NCI-H82 (cell line): ENCODE data around the gene SEL1L3.

ENCODE experiments used
- DNase-seq: peaks from one replicate; lab custom pipeline; 2025; lab: John Stamatoyannopoulos, UW

The SEL1L3 gene

DNA sequence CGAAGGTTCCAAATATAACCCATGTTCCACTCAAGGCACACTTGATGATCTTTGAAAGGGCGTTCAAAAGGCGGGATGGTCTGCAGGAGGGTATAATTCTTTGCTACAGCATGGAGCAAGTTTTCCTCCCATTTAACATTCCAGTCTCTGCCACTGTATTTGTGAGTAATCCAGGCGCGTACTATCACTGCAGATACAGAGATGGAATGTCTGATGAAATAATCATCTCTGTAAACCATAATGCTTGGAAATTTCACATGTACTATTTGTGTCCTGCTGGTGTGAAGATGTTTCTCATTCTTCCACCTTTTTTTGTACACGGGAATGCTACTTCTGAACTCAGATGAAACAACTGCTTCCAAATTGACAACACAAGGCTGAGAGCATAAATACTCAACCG is 15.5 kb downstream of the SEL1L3 start:
- DNase-seq, result no peak

DNA sequence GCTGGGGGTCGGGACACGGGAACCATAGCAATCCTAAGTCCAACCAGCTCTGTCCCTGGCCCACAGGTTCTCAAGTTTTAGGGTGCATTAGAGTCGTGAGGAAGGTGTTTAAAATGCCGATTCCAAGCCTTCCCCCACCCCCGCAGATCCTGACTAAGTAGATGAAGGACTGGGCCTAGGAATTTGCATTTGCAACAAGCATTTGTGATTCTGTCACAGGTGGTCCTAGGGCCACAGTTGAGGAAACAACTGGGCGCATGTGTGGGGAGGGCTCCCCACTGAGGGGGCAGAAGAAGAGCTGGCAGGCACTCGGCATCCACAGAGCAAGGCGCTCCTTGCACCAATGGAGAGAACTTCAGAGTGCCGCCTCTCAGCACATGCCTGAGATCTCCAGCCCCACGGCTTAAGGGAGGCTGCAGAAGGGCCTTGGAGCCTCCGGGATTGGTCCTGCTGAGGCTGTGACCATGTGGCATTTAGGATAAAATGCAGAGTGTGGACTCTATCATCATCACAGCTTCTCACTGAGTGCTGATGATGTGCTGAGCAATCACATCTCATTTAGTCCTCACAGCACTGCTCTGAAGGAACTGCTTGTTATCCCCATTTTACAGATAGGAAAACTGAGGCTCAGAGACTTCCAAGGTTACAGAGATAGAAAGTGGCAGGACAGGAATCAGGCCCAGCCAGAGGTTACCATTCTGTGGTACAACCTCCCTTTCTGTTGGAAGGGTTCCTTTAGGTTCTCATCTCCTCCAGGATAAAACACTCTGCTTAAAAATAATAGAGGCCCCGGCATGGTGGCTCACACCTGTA is 16.7 kb downstream of the SEL1L3 start:
- DNase-seq, result no peak

DNA sequence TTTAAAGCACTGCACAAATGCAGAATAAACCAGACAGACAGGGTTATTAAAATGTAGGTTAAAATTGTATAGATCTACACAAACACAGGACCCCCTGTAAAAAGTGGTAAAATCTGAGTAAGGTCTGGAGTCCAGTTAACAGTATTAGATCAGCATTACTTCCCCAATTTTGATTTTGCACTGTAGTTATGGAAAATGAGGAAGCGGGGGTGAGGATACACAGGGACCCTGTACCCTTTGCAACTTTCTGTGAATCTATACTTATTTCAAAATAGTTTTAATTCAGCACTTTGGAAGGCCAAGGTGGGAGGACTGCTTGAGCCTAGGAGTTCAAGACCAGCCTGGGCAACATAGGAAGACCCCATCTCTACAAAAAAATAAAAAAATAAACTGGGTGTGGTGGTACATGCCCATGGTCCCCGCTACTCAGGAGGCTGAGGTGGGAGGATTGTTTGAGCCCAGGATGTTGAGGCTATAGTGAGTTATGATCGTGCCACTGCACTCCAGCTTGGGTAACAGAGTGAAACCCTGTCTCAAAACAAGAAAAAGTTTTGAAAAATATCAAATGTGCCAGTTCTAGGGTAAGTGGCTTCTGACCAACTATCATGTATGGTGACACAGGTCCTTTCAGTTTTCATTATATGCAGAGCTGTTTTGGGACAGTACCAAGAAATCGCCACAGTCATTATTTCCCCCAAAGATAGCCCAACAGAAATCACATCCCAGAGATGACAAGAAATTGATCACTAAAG is 17.7 kb downstream of the SEL1L3 start:
- DNase-seq, result no peak

DNA sequence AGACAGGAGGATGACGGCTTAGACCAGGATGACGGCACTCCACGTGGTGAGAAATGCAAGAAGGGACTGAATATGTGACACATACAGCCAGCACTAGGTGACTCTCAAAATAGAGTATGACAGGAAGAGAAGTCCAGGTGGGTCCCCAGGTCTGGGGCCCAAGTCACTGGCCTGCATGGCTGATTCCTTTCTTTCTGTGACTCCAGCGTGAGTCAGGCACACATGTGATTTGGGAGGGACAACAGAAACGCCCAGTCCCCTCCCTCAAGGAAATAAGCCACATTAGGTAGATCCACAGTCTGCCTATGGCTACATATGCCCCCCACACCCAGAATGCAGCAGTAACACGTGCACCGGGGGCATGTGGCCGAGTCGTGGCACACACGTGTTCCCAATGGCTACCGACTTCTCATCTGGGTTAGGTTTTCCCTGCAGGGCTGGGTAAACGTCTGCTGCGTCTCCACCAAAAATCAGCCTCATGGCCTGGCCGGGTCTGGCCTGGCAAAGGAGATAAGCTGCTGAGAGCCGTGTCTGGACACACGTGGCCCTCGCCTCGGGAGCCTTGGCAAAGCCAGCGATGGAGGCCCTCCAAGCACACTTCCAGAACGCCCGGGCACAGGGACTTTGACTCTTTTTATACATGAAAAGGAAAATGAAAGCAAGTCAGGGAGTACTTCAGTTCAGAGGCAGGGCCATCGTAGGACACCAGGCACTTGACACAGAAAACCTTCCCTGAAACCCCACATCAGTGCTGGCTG is 19.3 kb downstream of the SEL1L3 start:
- DNase-seq, result no peak

DNA sequence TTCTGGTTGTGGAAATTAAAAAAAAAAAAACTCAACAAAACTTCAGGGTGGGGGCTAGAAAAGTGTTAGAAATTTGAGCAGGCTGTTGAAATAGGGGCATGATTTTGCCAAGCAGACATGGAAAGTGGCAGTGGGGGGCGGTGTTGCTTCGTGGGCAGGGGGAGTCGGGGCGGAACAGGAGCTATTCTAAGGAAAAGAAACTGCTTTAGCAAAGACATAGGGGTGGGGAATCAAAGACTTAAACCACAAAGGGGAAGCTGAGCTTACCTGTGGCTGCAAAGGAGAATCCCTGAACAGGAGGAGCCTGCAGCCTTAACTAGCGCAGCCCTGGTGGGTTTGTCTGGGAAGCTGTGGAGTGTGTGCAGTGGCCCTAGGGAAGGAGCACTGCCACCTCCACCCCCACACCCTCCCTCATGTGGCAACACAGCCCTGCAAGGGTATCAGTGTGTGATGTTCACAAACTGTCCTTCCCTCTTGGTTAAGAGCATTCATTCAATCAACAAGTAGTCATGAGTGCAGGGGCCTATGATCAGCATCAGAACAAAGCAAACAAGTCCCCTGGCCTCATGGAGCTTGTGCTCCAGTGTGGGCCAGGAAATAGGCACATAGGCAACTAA is 20.5 kb downstream of the SEL1L3 start:
- DNase-seq, result no peak

DNA sequence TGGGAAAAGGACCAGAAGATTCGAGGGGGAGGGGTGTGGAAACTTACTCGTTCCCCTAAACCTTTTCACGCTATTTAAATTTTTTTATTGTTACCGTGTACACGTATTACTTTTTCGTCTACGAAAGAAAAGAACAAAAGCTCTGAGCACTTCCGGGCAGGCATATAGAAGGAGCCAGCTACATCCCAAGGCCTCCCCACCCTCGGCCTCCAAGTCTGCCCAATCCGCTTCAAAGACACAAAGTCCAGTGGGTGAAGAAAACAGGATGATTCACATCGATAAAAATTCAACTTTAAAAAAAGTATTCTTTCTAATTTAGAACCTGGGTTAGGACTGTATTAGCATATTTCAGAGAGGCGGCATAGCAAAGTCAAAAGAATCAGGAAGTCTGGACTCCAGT is 23.1 kb downstream of the SEL1L3 start:
- no peak for DNase-seq

DNA sequence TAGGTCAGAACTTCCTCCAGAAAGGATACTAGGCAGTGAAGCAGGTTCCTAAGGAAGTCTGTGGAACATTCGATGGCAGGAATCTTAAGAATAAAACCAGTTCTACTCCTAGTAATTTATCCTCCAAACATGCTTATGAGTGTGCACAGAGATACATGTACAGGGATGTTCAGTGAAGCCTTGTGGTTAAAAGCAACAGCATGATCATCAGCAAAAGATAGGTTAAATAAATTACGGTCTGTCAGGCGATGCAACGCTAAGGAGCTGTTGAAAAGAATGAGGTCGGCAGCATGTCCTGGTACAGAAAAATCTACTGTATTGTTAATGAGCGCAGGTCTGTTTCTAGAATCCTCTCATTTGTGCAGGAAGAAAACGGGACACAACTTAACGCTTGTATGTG is 23.6 kb downstream of the SEL1L3 start:
- DNase-seq, result no peak

DNA sequence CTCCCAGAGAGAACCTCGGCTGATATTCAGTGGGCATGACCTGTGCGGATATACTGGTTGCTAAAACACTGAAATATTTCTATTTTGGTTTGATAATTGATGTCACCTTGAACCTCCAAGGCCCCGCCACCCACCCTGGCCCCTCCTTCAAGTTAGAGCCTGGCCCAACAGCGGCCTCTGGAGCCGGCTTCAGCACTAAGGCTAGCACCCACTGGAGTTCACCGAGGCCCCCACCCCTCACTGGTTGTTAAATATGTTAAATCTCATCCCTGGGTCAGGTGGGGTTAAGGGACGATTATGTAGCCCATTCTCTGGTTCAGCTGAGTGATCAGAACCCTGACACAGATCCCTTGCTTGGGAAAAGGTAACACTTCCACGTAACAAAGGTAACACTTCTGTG is 24.3 kb downstream of the SEL1L3 start:
- DNase-seq, result no peak

DNA sequence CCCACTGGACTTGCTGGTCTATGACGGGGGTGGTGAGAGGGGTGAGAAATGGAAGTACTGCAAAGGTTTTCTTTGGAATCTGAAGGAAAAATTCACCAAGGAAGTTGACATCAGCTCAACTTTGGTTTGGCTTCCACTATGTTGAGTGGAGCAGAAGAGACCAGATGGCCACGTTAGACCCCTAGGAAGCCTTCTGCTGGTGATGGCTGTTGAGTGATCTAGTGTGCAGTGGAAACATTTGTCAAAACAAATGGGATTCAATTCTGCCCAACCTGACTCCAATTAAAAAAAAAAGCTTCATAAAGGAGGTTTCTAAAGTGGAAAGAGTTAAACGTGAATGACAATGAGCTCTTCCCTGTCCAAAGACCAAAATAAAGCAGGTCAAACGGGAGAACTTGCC is 25.7 kb downstream of the SEL1L3 start:
- no peak for DNase-seq

DNA sequence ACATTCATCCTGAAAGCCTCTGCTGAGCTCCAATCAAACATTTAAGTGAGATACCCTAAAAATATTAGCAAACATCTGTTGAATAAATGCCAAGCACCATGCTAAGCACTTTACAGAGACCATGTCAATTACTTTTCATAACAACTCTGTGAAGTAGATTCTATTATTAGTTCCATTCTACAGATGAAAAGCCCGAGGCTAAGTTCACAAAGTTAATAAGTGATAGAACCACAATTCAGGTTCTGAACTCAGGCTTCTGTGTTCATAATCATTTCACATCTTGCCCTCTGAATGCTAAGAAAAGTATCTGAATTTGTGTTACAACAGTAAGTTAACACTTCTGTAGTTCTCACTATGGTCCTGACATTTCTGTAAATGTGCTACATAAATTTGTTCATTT is 27.4 kb downstream of the SEL1L3 start:
- DNase-seq, result no peak

DNA sequence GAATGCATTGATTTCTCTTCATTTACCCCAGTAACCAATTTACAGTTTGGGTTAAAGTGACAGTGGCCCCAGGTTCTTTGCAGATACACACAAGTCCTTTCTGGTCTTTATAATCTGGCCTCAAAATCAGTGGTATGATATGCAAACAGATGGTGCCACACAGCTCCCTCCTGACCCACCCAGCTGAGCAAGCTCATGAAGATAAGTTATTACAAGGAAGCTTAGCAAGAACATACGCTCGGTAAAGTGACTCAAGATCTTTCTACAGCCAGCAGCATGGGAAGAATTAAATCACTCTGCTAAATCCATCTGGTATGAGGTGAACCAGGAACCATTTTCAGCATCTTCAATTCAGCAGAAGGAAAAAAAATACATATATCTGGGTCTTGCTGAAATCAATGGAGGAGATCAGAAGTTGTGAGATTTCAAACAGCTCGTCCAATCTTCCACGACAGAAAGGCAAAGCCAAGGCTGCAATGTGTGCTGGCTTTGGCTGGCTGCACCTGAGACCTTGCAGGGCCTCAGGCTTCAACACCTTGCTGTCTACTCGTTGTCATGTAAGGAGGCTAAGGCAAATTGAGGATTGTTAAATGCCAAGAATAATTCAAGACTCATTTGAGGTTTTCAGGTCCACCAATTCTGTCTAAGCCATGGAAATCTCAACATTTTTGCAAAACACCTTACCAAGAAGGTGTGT is 28.2 kb downstream of the SEL1L3 start:
- DNase-seq, result peak; percentile 74

DNA sequence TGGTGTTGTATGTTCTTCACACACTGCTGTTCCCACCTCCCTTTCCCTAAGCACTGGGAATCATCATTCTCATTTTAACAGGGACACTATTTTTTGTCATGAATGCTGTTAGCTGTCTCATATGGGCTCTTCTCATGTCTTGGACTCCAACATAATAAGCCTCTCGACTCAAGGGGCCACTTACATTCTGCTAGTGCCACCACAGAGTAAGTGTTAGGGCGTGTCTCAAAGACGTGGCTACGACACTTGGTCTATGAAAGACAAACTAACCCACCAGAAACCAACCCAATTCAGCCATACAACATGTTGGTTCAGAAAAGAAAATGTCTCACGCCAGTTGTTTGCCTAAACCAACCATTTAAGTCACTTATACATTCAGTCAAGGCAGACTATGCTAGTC is 32.2 kb downstream of the SEL1L3 start:
- no peak for DNase-seq

DNA sequence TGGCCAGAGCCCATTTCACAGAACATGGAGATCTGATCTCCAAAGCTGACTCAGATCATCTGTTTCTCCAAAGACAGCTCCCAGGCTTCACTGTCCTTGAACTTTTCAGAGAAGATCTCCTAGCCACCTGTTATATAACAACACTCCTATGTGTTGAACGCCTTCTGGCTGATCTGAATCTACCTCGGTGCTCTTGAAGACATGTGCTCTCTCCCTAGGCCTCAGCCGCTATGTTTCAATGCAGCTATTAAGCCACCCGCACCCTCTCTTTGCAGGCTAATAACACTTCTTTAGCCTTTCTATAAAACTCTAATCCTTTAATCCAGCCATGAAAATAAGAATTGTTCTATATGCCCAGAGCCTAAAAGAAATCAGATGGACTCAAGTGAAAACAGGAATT is 34.9 kb downstream of the SEL1L3 start:
- DNase-seq, result peak; percentile 90

DNA sequence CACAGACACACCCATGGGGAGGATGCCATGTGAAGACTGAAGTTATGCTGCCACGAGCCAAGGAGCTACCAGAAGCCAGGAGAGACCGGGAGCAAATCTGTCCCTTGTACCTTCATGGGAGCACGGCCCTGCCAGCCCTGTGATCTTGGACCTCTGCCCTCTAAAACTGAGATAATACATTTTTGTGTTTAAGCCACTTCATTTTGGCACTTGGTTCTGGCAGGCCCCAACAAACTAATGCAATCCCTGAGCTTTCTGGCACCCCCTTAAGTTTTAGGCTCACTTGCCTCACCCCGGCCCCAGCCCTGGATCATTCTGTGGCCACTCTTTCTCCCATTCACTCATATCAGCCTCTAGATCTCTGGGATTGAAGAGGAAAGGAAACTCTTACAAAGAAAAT is 35.4 kb downstream of the SEL1L3 start:
- no peak for DNase-seq

DNA sequence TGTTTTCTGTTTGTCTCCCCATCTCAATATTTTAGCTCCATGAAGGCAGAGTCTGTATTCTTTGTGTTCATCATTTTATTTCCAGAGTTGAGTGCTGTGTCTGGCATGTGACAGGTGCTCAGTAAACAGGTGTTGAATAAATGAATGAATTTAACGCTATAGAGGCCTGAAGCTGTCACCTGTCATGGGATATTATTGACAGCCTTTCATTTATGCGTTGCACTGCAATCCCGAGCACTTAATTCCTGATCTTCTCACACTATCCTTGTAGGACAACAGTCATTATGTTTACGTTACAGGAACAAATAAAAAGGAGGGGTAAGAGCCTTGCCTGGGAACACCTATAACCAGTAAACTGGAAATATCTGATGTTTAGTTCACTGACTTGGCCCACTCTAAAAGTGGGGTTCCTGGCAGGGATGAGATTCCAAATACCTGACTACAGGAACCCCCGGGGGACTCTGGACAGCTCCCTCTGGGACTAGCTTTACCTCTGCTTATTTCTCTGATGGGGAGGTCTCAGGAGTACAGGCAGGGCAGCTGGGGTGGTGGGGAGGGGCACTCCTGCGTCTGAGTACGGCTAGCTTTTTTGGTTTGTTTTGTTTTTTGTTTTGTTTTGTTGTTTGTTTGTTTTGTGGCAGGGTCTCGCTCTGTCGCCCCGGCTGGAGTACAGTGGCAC is 36.6 kb downstream of the SEL1L3 start:
- DNase-seq, result no peak

DNA sequence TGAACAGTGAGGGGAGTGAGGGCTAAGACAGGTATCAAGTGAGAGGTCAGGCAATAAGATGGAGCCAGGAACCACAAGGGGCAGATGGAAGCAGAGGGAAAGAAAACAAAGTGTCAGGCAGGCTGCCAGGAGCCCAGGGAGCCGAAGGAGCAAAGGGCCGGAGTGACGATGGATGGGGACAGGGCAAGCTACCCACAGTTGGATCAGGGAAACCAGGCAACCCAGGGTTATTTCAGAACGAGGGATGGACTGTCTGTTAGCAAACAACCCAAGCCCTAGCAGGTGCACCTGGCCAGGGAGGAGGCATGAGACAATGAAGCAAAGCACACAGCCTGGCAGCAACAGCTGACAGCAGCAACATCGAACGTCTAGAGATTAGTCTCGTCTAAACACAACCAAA is 39.2 kb downstream of the SEL1L3 start:
- no peak for DNase-seq

DNA sequence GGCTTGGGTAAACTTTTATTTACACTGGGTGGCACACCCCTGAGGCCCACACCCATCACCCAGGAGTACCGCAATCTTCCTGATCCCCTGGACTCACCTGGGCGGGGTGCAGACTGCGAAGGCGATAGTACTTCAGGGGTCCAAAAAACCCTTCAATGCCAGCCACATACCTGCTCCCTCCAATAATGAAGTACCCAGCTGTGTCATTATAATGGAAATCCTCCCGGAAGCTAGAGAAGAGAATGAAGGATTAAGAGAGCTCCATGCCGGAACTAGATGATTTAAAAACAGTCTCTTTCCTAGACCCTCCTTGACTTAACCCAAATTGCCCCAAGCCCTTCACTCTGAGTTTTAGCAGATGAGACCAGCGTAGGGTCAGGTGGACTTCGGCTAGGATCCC is 40.9 kb downstream of the SEL1L3 start:
- DNase-seq, result no peak

DNA sequence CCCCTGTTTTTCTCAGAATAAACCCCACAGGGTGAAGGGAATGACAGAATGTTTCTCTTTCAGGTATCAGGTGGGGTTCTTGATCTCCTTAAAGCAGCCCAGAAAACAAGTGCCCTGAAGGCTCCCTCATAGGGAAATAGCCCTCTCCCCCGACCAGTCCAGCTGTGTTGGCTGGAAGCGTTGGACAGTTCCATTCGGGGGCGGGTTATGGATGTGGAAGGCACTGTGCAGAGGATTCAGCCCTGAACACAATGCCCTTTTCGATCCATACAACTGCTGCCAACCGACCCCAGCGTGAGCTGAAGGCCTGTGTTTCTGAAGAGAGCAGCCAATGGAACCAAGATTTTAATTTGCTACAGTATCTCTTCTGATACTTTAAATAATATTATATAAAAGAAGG is 41.5 kb downstream of the SEL1L3 start:
- no peak for DNase-seq

DNA sequence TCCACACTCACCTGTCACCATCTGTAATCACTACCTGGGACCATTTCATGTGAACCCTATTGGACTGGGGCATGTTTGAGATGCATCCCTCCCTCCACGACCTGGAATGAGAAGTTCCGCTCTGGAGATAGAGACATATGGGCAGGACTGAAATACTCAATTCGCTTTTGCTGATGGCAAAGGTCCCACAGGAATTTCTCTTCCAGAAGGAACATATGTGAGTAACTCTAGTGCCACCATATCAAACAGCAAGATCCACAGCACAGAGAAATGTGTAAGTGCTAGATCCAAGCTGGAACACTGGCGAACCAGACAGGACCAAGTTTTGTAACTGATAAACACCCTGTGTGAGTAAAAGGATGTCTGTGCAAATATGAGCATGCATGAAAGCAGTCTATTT is 43.9 kb downstream of the SEL1L3 start:
- no peak for DNase-seq

DNA sequence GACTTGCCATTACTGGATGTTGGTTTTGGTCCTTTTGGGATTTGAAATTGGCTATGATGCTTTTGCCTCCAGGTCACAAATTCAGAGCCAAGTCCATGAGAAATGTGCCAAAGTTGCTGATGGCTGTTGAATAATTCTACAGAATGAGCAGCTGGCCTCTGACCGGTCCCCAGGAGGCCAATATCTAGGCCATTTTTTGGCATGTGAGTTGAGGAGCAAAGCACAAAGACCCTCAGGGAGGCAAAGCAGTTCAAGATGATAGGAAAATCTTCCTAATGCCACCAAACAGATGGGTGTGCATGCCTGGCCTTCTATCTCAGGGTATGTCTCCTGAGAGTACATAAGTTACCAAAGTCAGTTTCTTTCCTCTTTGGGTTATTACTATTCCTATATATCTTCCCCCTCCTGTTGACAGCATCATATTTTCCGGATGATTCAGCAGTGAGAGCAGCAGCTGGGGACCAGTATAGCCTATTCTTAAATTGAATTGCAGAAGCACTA is 44.4 kb downstream of the SEL1L3 start:
- DNase-seq, result no peak

DNA sequence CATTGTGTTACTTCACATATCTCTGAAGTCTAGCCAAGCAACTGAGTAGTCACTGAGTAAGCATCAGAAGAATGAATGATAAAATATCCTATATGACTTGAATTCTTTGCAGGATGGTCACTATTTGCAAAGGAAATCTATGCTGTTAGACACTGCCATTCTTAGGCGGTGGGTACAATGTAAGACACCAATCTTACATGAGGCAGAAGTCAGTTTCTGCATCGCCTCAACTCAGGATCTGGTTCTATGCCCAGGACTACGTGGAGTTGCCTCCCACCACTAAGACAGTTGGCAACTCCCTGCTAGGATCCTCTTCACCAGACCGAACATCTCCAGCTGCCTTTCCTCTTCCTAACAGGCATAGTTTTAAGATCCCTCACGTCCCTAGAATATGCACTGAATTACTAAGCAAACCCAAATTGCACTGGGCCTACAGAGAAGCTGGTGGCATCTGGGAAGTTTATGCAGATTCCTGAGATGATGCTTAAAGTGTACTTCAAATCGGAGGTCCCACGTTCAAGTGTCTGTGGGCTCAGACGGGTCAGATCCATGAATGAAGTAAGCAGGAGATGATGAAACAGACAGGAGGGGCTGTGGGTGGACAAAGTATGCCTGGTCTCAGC is 45.6 kb downstream of the SEL1L3 start:
- DNase-seq, result no peak
